Lower leg skin (tissue), 3 donors: Measurements from ENCODE around the gene HSD3B1.

ENCODE experiments used
- POLR2A ChIP-seq, 2 donors: fragments of 450-650 bp; IDR thresholded peaks; one replicate each; pipeline ENCODE4 v1.6.1; 2016 to 2017; ENCODE audit warnings: antibody characterized with exemption in 2 of 2, mild to moderate bottlenecking in 1 of 2, moderate library complexity in 1 of 2
- TF ChIP-seq, protein P1 (sequence below), 3 donors: fragments of 450-650 bp; IDR thresholded peaks; one replicate each; pipeline ENCODE4 v1.5.1; 2016; ENCODE audit warnings: antibody characterized with exemption in 3 of 3, mild to moderate bottlenecking in 3 of 3, moderate library complexity in 2 of 3

DNA sequence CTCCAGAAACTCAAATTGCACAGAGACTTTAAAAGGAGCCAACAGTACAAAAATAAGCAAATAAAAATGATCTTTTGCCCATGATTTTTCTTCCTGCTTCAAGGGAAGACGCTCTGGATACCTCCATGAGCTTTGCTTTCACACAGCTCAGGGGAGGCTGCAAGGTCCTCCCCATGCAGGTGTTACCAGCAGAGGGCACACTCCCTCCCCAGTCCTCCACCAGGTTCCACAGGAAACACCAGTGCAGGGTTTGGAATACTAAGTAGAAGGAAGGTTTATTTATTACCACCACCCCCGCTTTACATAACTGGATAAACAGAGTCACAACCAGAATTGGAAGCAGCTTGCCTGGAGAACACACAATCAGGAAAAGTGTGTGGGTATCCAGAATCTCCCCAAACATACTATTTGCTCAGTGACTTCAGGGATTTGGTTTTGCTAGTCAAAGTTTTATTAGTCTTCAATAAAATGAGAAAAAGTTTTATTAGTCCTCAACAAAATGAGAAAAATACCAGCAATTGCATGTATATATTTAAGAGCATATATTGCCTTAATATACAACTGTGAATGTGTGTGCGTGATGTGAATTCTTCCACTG lies 37.3 kb downstream of the HSD3B1 start:
- TF ChIP-seq, protein P1, sequence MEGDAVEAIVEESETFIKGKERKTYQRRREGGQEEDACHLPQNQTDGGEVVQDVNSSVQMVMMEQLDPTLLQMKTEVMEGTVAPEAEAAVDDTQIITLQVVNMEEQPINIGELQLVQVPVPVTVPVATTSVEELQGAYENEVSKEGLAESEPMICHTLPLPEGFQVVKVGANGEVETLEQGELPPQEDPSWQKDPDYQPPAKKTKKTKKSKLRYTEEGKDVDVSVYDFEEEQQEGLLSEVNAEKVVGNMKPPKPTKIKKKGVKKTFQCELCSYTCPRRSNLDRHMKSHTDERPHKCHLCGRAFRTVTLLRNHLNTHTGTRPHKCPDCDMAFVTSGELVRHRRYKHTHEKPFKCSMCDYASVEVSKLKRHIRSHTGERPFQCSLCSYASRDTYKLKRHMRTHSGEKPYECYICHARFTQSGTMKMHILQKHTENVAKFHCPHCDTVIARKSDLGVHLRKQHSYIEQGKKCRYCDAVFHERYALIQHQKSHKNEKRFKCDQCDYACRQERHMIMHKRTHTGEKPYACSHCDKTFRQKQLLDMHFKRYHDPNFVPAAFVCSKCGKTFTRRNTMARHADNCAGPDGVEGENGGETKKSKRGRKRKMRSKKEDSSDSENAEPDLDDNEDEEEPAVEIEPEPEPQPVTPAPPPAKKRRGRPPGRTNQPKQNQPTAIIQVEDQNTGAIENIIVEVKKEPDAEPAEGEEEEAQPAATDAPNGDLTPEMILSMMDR (IDR thresholded peaks at IDR 0.05): no peak
- no peak for TF ChIP-seq POLR2A (IDR thresholded peaks at IDR 0.05)
